SK-N-SH (cell line): ENCODE measurements around the gene CPTP.

Experiments used
- FOXM1 ChIP-seq: IDR thresholded peaks from 2 replicates; pipeline ENCODE4 v1.4.0; 2012; ENCODE audit warnings: low read depth, mild to moderate bottlenecking
- GATA2 ChIP-seq: sonication (generic); formaldehyde crosslinking; IDR thresholded peaks from 2 replicates; pipeline ENCODE4 v1.5.0; 2020; ENCODE audit warnings: mild to moderate bottlenecking, missing genetic modification reagents
- RAD21 ChIP-seq: IDR thresholded peaks from 2 replicates; pipeline ENCODE4 v1.6.1; 2012; ENCODE audit warnings: mild to moderate bottlenecking, low read length
- RFX5 ChIP-seq: IDR thresholded peaks from 2 replicates; pipeline ENCODE4 v1.6.1; 2012; ENCODE audit warnings: mild to moderate bottlenecking, improper control_type of control experiment, low read length
- TF ChIP-seq, protein P1 (sequence below): fragments of 200-600 bp; sonication (generic); IDR thresholded peaks from 2 replicates; pipeline ENCODE4 v1.6.1; 2017; ENCODE audit warnings: antibody characterized with exemption, mild to moderate bottlenecking, moderate library complexity

DNA sequence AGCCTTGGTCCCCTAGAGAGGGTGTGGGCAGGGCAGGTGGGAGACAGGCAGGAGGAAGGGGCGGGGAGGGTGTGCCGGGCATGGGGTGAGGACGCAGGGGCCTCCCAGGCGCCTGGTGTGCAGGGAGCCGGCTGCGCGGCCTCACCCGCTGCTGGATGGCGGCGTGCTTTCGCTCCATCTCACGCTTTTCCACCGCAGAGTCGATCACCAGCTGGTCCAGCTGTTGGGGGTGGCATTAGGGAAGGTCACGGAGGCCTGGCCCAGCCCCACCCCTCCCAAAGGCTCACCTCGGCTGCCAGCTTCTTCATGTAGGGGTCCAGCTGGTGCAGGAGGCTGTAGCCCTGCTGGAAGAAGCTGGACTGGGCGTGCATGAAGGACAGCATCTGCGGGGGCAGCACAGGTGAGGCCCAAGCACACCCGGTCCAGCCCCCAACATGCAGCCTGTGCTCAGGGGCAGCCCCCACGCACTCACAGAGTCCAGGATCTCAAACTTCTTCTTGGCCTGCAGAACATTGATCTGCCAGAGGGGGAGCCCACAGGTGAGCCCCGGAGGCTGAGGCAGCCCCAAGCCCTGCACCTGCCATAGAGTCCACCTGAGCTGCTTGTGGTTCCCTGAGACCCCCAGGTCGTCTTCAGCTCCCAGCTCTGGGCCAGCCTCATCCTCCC, 24.8 kb upstream of the CPTP start:
- TF ChIP-seq RFX5 (no peak), RAD21 (no peak), FOXM1 (no peak), GATA2 (CRISPR knock-in tag) (no peak)
- TF ChIP-seq, protein P1, sequence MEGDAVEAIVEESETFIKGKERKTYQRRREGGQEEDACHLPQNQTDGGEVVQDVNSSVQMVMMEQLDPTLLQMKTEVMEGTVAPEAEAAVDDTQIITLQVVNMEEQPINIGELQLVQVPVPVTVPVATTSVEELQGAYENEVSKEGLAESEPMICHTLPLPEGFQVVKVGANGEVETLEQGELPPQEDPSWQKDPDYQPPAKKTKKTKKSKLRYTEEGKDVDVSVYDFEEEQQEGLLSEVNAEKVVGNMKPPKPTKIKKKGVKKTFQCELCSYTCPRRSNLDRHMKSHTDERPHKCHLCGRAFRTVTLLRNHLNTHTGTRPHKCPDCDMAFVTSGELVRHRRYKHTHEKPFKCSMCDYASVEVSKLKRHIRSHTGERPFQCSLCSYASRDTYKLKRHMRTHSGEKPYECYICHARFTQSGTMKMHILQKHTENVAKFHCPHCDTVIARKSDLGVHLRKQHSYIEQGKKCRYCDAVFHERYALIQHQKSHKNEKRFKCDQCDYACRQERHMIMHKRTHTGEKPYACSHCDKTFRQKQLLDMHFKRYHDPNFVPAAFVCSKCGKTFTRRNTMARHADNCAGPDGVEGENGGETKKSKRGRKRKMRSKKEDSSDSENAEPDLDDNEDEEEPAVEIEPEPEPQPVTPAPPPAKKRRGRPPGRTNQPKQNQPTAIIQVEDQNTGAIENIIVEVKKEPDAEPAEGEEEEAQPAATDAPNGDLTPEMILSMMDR, result no peak; the same call in 1 of the 2 replicates
